Nephron progenitor cell (in vitro differentiated cells): ENCODE data around the gene ELMO3.

Experiments used
- DNase-seq: peaks from one replicate; pipeline ENCODE4 v3.0.0; 2021
- H3K27ac Mint-ChIP-seq: 2 replicates; pipeline ENCODE4 v1.8.0; 2021; ENCODE audit warnings: mild to moderate bottlenecking, moderate library complexity, mixed read lengths
- H3K27me3 Mint-ChIP-seq: 2 replicates; pipeline ENCODE4 v1.8.0; 2021; ENCODE audit warnings: mild to moderate bottlenecking, low read depth, mixed read lengths; ENCODE audit not compliant: poor library complexity
- H3K36me3 Mint-ChIP-seq: 2 replicates; pipeline ENCODE4 v1.8.0; 2021; ENCODE audit warnings: low read depth, mixed read lengths
- H3K4me1 Mint-ChIP-seq: 2 replicates; pipeline ENCODE4 v1.8.0; 2021; ENCODE audit warnings: mixed read lengths
- H3K4me3 Mint-ChIP-seq: 2 replicates; pipeline ENCODE4 v1.8.0; 2021; ENCODE audit warnings: mild to moderate bottlenecking, moderate library complexity, mixed read lengths
- H3K9me3 Mint-ChIP-seq: 2 replicates; pipeline ENCODE4 v1.8.0; 2021; ENCODE audit warnings: mild to moderate bottlenecking, moderate library complexity, mixed read lengths
- CTCF ChIP-seq: fragments of 200-600 bp; sonication (generic); IDR thresholded peaks from 2 replicates; pipeline ENCODE4 v1.5.0; 2021; ENCODE audit warnings: antibody characterized with exemption

The ELMO3 gene

GRCh38 chr16:67157892-67158635, 40.9 kb upstream of the ELMO3 start:
- DNase-seq = no peak
- no peak for TF ChIP-seq CTCF
- H3K36me3 Mint-ChIP-seq = no peaks in the 10 kb centered on the region
- H3K9me3 Mint-ChIP-seq = peaks cover 4% of the 10 kb centered on the region
- peaks cover 100% of the 10 kb centered on the region for H3K27me3 Mint-ChIP-seq
- peak overlapping the region; percentile 66 for H3K4me3 Mint-ChIP-seq
- peaks cover 9% of the 10 kb centered on the region for H3K4me1 Mint-ChIP-seq
- no peak overlapping the region for H3K27ac Mint-ChIP-seq

- Mint-ChIP-seq H3K4me3 (peak overlapping the region; percentile 66), H3K27ac (no peak overlapping the region), H3K27me3 (peaks cover 100% of the 10 kb centered on the region), H3K4me1 (peaks cover 9% of the 10 kb centered on the region), H3K9me3 (peaks cover 4% of the 10 kb centered on the region), H3K36me3 (no peaks in the 10 kb centered on the region)
- TF ChIP-seq CTCF = no peak
- DNase-seq = no peak
Observed at GRCh38 chr16:67158637-67159600, 40.0 kb upstream of the ELMO3 start.

- peaks cover 9% of the 10 kb centered on the region for H3K4me1 Mint-ChIP-seq
- no peak overlapping the region for H3K4me3 Mint-ChIP-seq
- H3K27me3 Mint-ChIP-seq = peaks cover 99% of the 10 kb centered on the region
- no peaks in the 10 kb centered on the region for H3K36me3 Mint-ChIP-seq
- no peak for TF ChIP-seq CTCF
- H3K27ac Mint-ChIP-seq = no peak overlapping the region
- DNase-seq = no peak
- peaks cover 4% of the 10 kb centered on the region for H3K9me3 Mint-ChIP-seq
Observed at GRCh38 chr16:67161595-67162058, 37.3 kb upstream of the ELMO3 start.

- Mint-ChIP-seq H3K4me3 (peak overlapping the region; percentile 52), H3K27ac (no peak overlapping the region), H3K4me1 (peaks cover 9% of the 10 kb centered on the region), H3K9me3 (peaks cover 4% of the 10 kb centered on the region), H3K36me3 (no peaks in the 10 kb centered on the region), H3K27me3 (peaks cover 99% of the 10 kb centered on the region)
- TF ChIP-seq CTCF = no peak
- no peak for DNase-seq
Observed at GRCh38 chr16:67162506-67163163, 36.3 kb upstream of the ELMO3 start.

- DNase-seq = peak; percentile 65
- Mint-ChIP-seq H3K36me3 (no peaks in the 10 kb centered on the region), H3K9me3 (peaks cover 4% of the 10 kb centered on the region), H3K4me1 (peaks cover 6% of the 10 kb centered on the region), H3K4me3 (peak overlapping the region; percentile 55), H3K27me3 (peaks cover 99% of the 10 kb centered on the region), H3K27ac (no peak overlapping the region)
- no peak for TF ChIP-seq CTCF
Observed at GRCh38 chr16:67163164-67163998, 35.5 kb upstream of the ELMO3 start.
